SK-N-SH treated with all-trans-retinoic acid at 6 μM for 48 hours (cell line): ENCODE measurements around the gene RPUSD4.

ENCODE experiments used
- ATAC-seq: fragments of 200-7000 bp; cut with Tn5 transposase; 3 replicates; pipeline ENCODE4 v1.9.1; 2020; ENCODE audit warnings: mild to moderate bottlenecking, moderate library complexity
- ARNTL ChIP-seq: fragments of 450-650 bp; formaldehyde crosslinking; IDR thresholded peaks from 2 replicates; pipeline ENCODE4 v1.5.0; 2020; ENCODE audit warnings: low read depth, mild to moderate bottlenecking, moderate library complexity, borderline replicate concordance
- BACH2 ChIP-seq: fragments of 250-450 bp; sonication (Bioruptor Pico); IDR thresholded peaks from 2 replicates; pipeline ENCODE4 v1.9.0; 2021; ENCODE audit warnings: mild to moderate bottlenecking, borderline replicate concordance
- CSDC2 ChIP-seq: fragments of 250-450 bp; sonication (Bioruptor Pico); IDR thresholded peaks from 2 replicates; pipeline ENCODE4 v1.5.0; 2020; ENCODE audit warnings: mild to moderate bottlenecking, moderate library complexity
- ESRRG ChIP-seq: fragments of 250-450 bp; sonication (Bioruptor Pico); IDR thresholded peaks from 2 replicates; pipeline ENCODE4 v1.6.1; 2021; ENCODE audit warnings: mild to moderate bottlenecking
- GLIS3 ChIP-seq: fragments of 250-450 bp; sonication (Bioruptor Pico); IDR thresholded peaks from 2 replicates; pipeline ENCODE4 v1.5.0; 2020; ENCODE audit warnings: mild to moderate bottlenecking, moderate library complexity
- ISL1 ChIP-seq: fragments of 250-450 bp; sonication (Bioruptor Pico); IDR thresholded peaks from 2 replicates; pipeline ENCODE4 v2.1.2; 2022; ENCODE audit warnings: mild to moderate bottlenecking, moderate library complexity
- OSR1 ChIP-seq: fragments of 250-450 bp; sonication (Bioruptor Pico); IDR thresholded peaks from 2 replicates; pipeline ENCODE4 v1.8.0; 2022; ENCODE audit warnings: moderate library complexity, mild to moderate bottlenecking, inconsistent platforms
- PPARA ChIP-seq: fragments of 250-450 bp; sonication (Bioruptor Pico); IDR thresholded peaks from 2 replicates; pipeline ENCODE4 v1.5.0; 2020; ENCODE audit warnings: mild to moderate bottlenecking, borderline replicate concordance
- TOX ChIP-seq: fragments of 250-450 bp; sonication (Bioruptor Pico); IDR thresholded peaks from 2 replicates; pipeline ENCODE4 v1.8.0; 2021; ENCODE audit warnings: mild to moderate bottlenecking, moderate library complexity, borderline replicate concordance
- ZC3H10 ChIP-seq: fragments of 250-450 bp; sonication (Bioruptor Pico); IDR thresholded peaks from 2 replicates; pipeline ENCODE4 v1.5.1; 2021; ENCODE audit warnings: mild to moderate bottlenecking, moderate library complexity
- ZFP3 ChIP-seq: fragments of 250-450 bp; sonication (Bioruptor Pico); IDR thresholded peaks from 2 replicates; pipeline ENCODE4 v1.5.0; 2020; ENCODE audit warnings: mild to moderate bottlenecking, moderate library complexity
- ZFP30 ChIP-seq: fragments of 450-650 bp; formaldehyde crosslinking; IDR thresholded peaks from 2 replicates; pipeline ENCODE4 v1.5.0; 2022; ENCODE audit warnings: mild to moderate bottlenecking, moderate library complexity
- ZNF565 ChIP-seq: fragments of 450-650 bp; formaldehyde crosslinking; conservative IDR thresholded peaks from 2 replicates; pipeline ENCODE4 v1.5.0; 2020; ENCODE audit warnings: low read depth, mild to moderate bottlenecking, moderate library complexity
- ZNF70 ChIP-seq: fragments of 450-650 bp; formaldehyde crosslinking; IDR thresholded peaks from 2 replicates; pipeline ENCODE4 v1.5.0; 2020; ENCODE audit warnings: mild to moderate bottlenecking, moderate library complexity
- ZNF8 ChIP-seq: fragments of 450-650 bp; formaldehyde crosslinking; IDR thresholded peaks from 2 replicates; pipeline ENCODE4 v1.5.0; 2020; ENCODE audit warnings: mild to moderate bottlenecking, moderate library complexity
- TF ChIP-seq, protein P1 (sequence below): fragments of 250-450 bp; sonication (Bioruptor Pico); IDR thresholded peaks from 2 replicates; pipeline ENCODE4 v1.5.1; 2020; ENCODE audit warnings: low read depth, mild to moderate bottlenecking, moderate library complexity
- TF ChIP-seq, protein P2 (sequence below): fragments of 250-450 bp; sonication (Bioruptor Pico); IDR thresholded peaks from 2 replicates; pipeline ENCODE4 v1.8.0; 2021; ENCODE audit warnings: low read depth, mild to moderate bottlenecking, moderate library complexity, borderline replicate concordance
- TF ChIP-seq, protein P3 (sequence below): fragments of 250-450 bp; sonication (Bioruptor Pico); IDR thresholded peaks from 2 replicates; pipeline ENCODE4 v1.8.0; 2020; ENCODE audit warnings: mild to moderate bottlenecking, moderate library complexity, borderline replicate concordance
- TF ChIP-seq, protein P4 (sequence below): fragments of 250-450 bp; sonication (Bioruptor Pico); IDR thresholded peaks from 2 replicates; pipeline ENCODE4 v1.5.0; 2020; ENCODE audit warnings: mild to moderate bottlenecking, moderate library complexity
- TF ChIP-seq, protein P5 (sequence below): fragments of 250-450 bp; sonication (Bioruptor Pico); IDR thresholded peaks from 2 replicates; pipeline ENCODE4 v1.5.1; 2021; ENCODE audit warnings: mild to moderate bottlenecking, moderate library complexity

RPUSD4 gene

DNA sequence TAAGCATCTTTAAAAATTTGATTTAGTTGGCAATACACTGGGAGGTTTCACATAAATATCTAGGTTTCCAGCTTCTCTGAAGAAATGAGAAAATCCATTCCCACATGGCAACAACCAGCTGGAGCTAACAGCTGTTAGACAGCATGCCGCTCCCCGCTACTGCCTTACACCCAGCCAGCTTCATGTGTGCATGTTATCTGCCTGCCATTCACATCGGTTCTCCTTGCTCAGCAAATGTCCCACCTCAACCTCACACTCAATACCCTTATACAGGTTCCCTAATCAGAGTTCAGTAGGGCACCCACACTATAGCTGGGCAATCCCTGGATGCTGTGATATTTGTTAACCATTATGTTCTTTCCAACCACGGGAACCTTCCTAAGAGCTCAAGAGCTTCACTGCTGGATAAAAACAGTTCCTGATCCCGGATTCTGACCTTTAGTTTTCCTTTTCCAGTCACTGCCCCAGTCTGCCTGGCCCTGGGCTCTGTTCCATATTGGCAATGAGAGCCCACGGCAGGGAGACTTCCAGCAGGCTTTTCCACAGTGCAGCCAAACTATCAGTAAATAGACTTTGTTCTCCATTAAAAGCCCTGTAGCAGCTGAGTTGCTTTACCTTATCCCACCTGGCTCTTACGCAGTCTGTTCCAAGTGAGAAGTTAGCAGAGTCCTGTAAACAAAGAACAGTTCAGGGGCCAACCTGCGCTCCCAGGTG, 8.6 kb downstream of the RPUSD4 start:
- ATAC-seq: no peak
- TF ChIP-seq ESRRG (CRISPR knock-in tag) (no peak), ZFP3 (CRISPR knock-in tag) (no peak), ZFP30 (CRISPR knock-in tag) (no peak), BACH2 (CRISPR knock-in tag) (no peak), PPARA (CRISPR knock-in tag) (no peak), ISL1 (no peak), OSR1 (CRISPR knock-in tag) (no peak), TOX (CRISPR knock-in tag) (no peak), ARNTL (CRISPR knock-in tag) (no peak)
- TF ChIP-seq, protein P1, sequence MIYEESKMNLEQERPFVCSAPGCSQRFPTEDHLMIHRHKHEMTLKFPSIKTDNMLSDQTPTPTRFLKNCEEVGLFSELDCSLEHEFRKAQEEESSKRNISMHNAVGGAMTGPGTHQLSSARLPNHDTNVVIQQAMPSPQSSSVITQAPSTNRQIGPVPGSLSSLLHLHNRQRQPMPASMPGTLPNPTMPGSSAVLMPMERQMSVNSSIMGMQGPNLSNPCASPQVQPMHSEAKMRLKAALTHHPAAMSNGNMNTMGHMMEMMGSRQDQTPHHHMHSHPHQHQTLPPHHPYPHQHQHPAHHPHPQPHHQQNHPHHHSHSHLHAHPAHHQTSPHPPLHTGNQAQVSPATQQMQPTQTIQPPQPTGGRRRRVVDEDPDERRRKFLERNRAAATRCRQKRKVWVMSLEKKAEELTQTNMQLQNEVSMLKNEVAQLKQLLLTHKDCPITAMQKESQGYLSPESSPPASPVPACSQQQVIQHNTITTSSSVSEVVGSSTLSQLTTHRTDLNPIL (CRISPR knock-in tag): no peak
- TF ChIP-seq, protein P2, sequence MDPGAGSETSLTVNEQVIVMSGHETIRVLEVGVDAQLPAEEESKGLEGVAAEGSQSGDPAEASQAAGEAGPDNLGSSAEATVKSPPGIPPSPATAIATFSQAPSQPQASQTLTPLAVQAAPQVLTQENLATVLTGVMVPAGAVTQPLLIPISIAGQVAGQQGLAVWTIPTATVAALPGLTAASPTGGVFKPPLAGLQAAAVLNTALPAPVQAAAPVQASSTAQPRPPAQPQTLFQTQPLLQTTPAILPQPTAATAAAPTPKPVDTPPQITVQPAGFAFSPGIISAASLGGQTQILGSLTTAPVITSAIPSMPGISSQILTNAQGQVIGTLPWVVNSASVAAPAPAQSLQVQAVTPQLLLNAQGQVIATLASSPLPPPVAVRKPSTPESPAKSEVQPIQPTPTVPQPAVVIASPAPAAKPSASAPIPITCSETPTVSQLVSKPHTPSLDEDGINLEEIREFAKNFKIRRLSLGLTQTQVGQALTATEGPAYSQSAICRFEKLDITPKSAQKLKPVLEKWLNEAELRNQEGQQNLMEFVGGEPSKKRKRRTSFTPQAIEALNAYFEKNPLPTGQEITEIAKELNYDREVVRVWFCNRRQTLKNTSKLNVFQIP (CRISPR knock-in tag): no peak
- TF ChIP-seq, protein P3, sequence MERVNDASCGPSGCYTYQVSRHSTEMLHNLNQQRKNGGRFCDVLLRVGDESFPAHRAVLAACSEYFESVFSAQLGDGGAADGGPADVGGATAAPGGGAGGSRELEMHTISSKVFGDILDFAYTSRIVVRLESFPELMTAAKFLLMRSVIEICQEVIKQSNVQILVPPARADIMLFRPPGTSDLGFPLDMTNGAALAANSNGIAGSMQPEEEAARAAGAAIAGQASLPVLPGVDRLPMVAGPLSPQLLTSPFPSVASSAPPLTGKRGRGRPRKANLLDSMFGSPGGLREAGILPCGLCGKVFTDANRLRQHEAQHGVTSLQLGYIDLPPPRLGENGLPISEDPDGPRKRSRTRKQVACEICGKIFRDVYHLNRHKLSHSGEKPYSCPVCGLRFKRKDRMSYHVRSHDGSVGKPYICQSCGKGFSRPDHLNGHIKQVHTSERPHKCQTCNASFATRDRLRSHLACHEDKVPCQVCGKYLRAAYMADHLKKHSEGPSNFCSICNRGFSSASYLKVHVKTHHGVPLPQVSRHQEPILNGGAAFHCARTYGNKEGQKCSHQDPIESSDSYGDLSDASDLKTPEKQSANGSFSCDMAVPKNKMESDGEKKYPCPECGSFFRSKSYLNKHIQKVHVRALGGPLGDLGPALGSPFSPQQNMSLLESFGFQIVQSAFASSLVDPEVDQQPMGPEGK (CRISPR knock-in tag): no peak
- TF ChIP-seq, protein P4, sequence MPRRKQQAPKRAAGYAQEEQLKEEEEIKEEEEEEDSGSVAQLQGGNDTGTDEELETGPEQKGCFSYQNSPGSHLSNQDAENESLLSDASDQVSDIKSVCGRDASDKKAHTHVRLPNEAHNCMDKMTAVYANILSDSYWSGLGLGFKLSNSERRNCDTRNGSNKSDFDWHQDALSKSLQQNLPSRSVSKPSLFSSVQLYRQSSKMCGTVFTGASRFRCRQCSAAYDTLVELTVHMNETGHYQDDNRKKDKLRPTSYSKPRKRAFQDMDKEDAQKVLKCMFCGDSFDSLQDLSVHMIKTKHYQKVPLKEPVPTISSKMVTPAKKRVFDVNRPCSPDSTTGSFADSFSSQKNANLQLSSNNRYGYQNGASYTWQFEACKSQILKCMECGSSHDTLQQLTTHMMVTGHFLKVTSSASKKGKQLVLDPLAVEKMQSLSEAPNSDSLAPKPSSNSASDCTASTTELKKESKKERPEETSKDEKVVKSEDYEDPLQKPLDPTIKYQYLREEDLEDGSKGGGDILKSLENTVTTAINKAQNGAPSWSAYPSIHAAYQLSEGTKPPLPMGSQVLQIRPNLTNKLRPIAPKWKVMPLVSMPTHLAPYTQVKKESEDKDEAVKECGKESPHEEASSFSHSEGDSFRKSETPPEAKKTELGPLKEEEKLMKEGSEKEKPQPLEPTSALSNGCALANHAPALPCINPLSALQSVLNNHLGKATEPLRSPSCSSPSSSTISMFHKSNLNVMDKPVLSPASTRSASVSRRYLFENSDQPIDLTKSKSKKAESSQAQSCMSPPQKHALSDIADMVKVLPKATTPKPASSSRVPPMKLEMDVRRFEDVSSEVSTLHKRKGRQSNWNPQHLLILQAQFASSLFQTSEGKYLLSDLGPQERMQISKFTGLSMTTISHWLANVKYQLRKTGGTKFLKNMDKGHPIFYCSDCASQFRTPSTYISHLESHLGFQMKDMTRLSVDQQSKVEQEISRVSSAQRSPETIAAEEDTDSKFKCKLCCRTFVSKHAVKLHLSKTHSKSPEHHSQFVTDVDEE (CRISPR knock-in tag): no peak

DNA sequence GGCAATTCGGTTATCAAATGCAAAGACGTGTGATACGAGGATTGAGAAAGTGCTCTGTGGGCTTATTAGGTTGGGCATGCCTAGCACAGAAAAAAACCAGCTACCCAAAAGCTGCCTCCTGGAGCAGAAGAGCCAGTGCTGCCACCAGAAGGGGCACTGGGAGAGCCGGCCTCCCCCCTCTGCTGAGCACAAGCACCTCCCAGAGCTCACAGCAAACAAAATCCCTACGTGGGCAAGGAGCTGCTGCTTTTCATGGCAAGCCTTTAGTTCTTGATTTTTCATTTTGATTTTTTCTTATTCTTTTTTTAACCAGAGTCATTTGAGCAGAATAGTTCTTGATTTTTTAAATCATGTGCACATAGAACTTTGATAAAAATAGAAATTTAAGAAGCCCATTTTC, 12.8 kb downstream of the RPUSD4 start:
- TF ChIP-seq, protein P2 (CRISPR knock-in tag): no peak
- no peak for TF ChIP-seq TOX (CRISPR knock-in tag)
- TF ChIP-seq, protein P3 (CRISPR knock-in tag): no peak
- no peak for TF ChIP-seq BACH2 (CRISPR knock-in tag)
- no peak for TF ChIP-seq ZFP3 (CRISPR knock-in tag)
- TF ChIP-seq ZC3H10 (CRISPR knock-in tag): no peak
- TF ChIP-seq, protein P5, sequence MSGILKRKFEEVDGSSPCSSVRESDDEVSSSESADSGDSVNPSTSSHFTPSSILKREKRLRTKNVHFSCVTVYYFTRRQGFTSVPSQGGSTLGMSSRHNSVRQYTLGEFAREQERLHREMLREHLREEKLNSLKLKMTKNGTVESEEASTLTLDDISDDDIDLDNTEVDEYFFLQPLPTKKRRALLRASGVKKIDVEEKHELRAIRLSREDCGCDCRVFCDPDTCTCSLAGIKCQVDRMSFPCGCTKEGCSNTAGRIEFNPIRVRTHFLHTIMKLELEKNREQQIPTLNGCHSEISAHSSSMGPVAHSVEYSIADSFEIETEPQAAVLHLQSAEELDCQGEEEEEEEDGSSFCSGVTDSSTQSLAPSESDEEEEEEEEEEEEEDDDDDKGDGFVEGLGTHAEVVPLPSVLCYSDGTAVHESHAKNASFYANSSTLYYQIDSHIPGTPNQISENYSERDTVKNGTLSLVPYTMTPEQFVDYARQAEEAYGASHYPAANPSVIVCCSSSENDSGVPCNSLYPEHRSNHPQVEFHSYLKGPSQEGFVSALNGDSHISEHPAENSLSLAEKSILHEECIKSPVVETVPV (CRISPR knock-in tag): no peak
- no peak for TF ChIP-seq ISL1
- TF ChIP-seq ZFP30 (CRISPR knock-in tag): no peak
- TF ChIP-seq CSDC2 (CRISPR knock-in tag): no peak
- TF ChIP-seq, protein P4 (CRISPR knock-in tag): no peak
- no peak for TF ChIP-seq ZNF70 (CRISPR knock-in tag)
- TF ChIP-seq PPARA (CRISPR knock-in tag): no peak
- TF ChIP-seq ARNTL (CRISPR knock-in tag): no peak
- TF ChIP-seq ESRRG (CRISPR knock-in tag): no peak
- no peak for TF ChIP-seq ZNF565
- TF ChIP-seq GLIS3 (CRISPR knock-in tag): no peak
- TF ChIP-seq ZNF8 (CRISPR knock-in tag): no peak

More for the DNA sequence above, 12.8 kb downstream of the RPUSD4 start:
- no peak for ATAC-seq
